Upper lobe of left lung (tissue), 4 donors: ENCODE data around the gene F8A2.
"Not testable (repeated sequence)": the region's sequence is repeated elsewhere in the genome, so short reads cannot be mapped to it uniquely, and the experiment has no call there.

Source experiments
- CTCF ChIP-seq, 6 experiments: fragments of 450-650 bp in 4 of 6; fragments of 200-600 bp in 2 of 6; sonication (generic) in 2 of 6; IDR thresholded peaks; one replicate each; pipeline ENCODE4 v1.5.1; 2016 to 2019; ENCODE audit warnings: antibody characterized with exemption in 6 of 6
- POLR2A ChIP-seq, 4 donors: fragments of 450-650 bp; IDR thresholded peaks; one replicate each; pipeline ENCODE4 v1.5.1; 2016 to 2017; ENCODE audit warnings: antibody characterized with exemption in 4 of 4, mild to moderate bottlenecking in 2 of 4

- not testable (repeated sequence) for TF ChIP-seq POLR2A, CTCF (IDR thresholded peaks at IDR 0.05)
Measured at GRCh38 chrX:155363712-155364111, 18.2 kb upstream of the F8A2 start.
